Measurements from ENCODE around the gene TTC7B. TPM values are rescaled to one million over a fixed set of nuclear protein-coding genes. Genes with fewer than 3 reads are reported as not detected.

Gene TTC7B
- total and polyA plus RNA-seq, 2 experiments from 2014 or later = 7.9 to 28.6 TPM

DNA sequence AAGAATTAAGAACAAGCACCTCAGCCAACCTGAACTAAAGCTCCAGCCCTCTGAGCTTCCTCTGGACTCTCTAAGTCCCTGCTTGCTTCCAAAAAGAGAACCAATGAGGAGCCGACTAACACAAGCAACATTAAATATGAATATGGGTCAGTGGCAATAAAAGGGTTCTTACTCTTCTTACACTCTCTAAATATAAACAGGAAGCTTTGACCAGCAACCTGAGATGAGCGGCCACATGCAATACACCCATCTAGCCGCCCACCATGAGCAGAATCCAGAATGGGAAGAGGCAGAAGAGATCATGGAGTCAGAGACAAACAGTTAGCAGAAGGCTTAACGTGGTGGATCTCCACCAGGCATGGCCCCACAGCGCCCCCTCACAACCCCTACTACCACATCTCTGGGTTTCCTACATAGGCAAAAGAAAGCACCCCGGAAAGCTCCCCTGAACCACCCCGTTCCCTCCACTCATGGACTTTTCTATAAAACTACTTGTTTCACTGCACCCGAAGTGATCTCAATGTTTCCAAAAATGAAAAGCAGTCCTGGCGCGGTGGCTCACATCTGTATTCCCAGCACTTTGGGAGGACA lies 59.4 kb downstream of the TTC7B start:
- peak; percentile 40 for ATAC-seq
- Histone ChIP-seq H2AFZ (no peak overlapping the region), H3K9me2 (ENCODE audit: insufficient read depth) (no peaks in the 10 kb centered on the region), H3K36me3 (ENCODE audit: insufficient read depth) (no peaks in the 10 kb centered on the region), H3K4me2 (peak overlapping the region; percentile 87), H3K4me3 (no peak overlapping the region), H3K27me3 (ENCODE audit: insufficient read depth) (peaks cover 9% of the 10 kb centered on the region), H3F3A (replicated peaks; ENCODE audit: low read depth) (peaks cover 7% of the 10 kb centered on the region), H4K20me1 (replicated peaks; ENCODE audit: insufficient read depth) (no peaks in the 10 kb centered on the region), H3K79me2 (replicated peaks; ENCODE audit: insufficient read depth) (no peaks in the 10 kb centered on the region), H3K27ac (ENCODE audit: low read depth) (no peak overlapping the region), H3K4me1 (ENCODE audit: insufficient read depth) (peaks cover 6% of the 10 kb centered on the region; the same call in 1 of the 2 replicates)
- Mint-ChIP-seq H3K4me1 (peaks cover 24% of the 10 kb centered on the region), H3K9me3 (no peaks in the 10 kb centered on the region; the same call in 2 of the 3 replicates), H3K27me3 (ENCODE audit: insufficient read depth, low read depth, poor library complexity) (peaks cover 7% of the 10 kb centered on the region), H3K4me3 (no peak overlapping the region; the same call in 2 of the 3 replicates), H3K27ac (no peak overlapping the region), H3K36me3 (ENCODE audit: low read depth) (no peaks in the 10 kb centered on the region; the same call in 2 of the 3 replicates)
- peak; percentile 73 for DNase-seq (ENCODE audit: low spot score)
- peak; percentile 55 to 73 for TF ChIP-seq CTCF (conservative IDR thresholded peaks at IDR 0.05; ENCODE audit: low read depth in 2 of 2)
- TF ChIP-seq JUNB (IDR thresholded peaks at IDR 0.05; ENCODE audit: unreplicated experiment) = no peak

DNA sequence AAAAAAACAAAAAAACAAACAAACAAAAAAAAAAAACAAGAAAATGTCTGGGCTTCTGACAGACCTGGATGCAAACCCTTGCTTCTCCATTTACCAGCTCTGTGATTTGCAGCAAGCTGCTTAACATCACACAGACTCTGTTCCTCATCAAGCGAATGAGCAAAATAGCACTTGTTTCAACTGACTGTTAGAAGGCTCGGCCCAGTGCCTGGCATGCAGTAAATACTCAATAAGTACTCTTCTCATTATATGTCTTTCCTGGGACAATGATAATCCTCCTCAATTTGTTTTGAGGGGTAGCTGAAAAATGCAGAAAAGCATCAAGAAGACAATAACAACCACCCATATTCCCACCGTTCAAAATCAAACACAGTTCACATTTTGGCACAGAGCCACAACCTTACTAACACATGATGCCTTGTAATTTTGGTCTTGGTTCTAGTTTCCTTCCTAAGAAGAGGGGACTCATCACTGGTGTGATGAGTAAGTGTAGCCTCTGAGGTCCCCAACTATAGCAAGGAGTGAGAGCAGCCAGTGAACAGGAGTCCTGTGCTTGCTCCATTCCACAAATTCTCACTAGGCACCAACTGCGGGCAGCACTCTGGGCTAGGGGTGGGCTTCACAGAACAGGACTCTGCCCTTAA lies 60.4 kb downstream of the TTC7B start:
- Histone ChIP-seq H3K9me2 (ENCODE audit: insufficient read depth) (no peaks in the 10 kb centered on the region), H2AFZ (no peak overlapping the region), H3K27me3 (ENCODE audit: insufficient read depth) (peaks cover 9% of the 10 kb centered on the region), H3K27ac (ENCODE audit: low read depth) (no peak overlapping the region), H3K4me2 (no peak overlapping the region), H3K36me3 (ENCODE audit: insufficient read depth) (no peaks in the 10 kb centered on the region), H3K4me3 (no peak overlapping the region), H3K79me2 (replicated peaks; ENCODE audit: insufficient read depth) (no peaks in the 10 kb centered on the region), H3K4me1 (ENCODE audit: insufficient read depth) (peaks cover 6% of the 10 kb centered on the region; the same call in 1 of the 2 replicates), H3F3A (replicated peaks; ENCODE audit: low read depth) (peaks cover 7% of the 10 kb centered on the region), H4K20me1 (replicated peaks; ENCODE audit: insufficient read depth) (no peaks in the 10 kb centered on the region)
- no peak overlapping the region for H3K4me3 Mint-ChIP-seq
- no peaks in the 10 kb centered on the region; the same call in 2 of the 3 replicates for H3K36me3 Mint-ChIP-seq (ENCODE audit: low read depth)
- no peak overlapping the region for H3K27ac Mint-ChIP-seq
- TF ChIP-seq CREB1 (CRISPR knock-in tag; IDR thresholded peaks at IDR 0.05; ENCODE audit: low read depth) = no peak
- TF ChIP-seq, protein P1, sequence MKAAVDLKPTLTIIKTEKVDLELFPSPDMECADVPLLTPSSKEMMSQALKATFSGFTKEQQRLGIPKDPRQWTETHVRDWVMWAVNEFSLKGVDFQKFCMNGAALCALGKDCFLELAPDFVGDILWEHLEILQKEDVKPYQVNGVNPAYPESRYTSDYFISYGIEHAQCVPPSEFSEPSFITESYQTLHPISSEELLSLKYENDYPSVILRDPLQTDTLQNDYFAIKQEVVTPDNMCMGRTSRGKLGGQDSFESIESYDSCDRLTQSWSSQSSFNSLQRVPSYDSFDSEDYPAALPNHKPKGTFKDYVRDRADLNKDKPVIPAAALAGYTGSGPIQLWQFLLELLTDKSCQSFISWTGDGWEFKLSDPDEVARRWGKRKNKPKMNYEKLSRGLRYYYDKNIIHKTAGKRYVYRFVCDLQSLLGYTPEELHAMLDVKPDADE (IDR thresholded peaks at IDR 0.05) = no peak
- TF ChIP-seq CTCF (conservative IDR thresholded peaks at IDR 0.05; ENCODE audit: low read depth in 2 of 2) = no peak
- TF ChIP-seq, protein P2, sequence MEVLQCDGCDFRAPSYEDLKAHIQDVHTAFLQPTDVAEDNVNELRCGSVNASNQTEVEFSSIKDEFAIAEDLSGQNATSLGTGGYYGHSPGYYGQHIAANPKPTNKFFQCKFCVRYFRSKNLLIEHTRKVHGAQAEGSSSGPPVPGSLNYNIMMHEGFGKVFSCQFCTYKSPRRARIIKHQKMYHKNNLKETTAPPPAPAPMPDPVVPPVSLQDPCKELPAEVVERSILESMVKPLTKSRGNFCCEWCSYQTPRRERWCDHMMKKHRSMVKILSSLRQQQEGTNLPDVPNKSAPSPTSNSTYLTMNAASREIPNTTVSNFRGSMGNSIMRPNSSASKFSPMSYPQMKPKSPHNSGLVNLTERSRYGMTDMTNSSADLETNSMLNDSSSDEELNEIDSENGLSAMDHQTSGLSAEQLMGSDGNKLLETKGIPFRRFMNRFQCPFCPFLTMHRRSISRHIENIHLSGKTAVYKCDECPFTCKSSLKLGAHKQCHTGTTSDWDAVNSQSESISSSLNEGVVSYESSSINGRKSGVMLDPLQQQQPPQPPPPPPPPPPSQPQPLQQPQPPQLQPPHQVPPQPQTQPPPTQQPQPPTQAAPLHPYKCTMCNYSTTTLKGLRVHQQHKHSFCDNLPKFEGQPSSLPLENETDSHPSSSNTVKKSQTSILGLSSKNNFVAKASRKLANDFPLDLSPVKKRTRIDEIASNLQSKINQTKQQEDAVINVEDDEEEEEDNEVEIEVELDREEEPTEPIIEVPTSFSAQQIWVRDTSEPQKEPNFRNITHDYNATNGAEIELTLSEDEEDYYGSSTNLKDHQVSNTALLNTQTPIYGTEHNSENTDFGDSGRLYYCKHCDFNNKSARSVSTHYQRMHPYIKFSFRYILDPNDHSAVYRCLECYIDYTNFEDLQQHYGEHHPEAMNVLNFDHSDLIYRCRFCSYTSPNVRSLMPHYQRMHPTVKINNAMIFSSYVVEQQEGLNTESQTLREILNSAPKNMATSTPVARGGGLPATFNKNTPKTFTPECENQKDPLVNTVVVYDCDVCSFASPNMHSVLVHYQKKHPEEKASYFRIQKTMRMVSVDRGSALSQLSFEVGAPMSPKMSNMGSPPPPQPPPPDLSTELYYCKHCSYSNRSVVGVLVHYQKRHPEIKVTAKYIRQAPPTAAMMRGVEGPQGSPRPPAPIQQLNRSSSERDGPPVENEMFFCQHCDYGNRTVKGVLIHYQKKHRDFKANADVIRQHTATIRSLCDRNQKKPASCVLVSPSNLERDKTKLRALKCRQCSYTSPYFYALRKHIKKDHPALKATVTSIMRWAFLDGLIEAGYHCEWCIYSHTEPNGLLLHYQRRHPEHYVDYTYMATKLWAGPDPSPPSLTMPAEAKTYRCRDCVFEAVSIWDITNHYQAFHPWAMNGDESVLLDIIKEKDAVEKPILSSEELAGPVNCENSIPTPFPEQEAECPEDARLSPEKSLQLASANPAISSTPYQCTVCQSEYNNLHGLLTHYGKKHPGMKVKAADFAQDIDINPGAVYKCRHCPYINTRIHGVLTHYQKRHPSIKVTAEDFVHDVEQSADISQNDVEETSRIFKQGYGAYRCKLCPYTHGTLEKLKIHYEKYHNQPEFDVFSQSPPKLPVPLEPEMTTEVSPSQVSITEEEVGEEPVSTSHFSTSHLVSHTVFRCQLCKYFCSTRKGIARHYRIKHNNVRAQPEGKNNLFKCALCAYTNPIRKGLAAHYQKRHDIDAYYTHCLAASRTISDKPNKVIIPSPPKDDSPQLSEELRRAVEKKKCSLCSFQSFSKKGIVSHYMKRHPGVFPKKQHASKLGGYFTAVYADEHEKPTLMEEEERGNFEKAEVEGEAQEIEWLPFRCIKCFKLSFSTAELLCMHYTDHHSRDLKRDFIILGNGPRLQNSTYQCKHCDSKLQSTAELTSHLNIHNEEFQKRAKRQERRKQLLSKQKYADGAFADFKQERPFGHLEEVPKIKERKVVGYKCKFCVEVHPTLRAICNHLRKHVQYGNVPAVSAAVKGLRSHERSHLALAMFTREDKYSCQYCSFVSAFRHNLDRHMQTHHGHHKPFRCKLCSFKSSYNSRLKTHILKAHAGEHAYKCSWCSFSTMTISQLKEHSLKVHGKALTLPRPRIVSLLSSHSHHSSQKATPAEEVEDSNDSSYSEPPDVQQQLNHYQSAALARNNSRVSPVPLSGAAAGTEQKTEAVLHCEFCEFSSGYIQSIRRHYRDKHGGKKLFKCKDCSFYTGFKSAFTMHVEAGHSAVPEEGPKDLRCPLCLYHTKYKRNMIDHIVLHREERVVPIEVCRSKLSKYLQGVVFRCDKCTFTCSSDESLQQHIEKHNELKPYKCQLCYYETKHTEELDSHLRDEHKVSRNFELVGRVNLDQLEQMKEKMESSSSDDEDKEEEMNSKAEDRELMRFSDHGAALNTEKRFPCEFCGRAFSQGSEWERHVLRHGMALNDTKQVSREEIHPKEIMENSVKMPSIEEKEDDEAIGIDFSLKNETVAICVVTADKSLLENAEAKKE (CRISPR knock-in tag; IDR thresholded peaks at IDR 0.05) = no peak
- TF ChIP-seq JUNB (IDR thresholded peaks at IDR 0.05; ENCODE audit: unreplicated experiment) = no peak
- TF ChIP-seq EZH2 (IDR thresholded peaks at IDR 0.05; ENCODE audit: low read depth, unreplicated experiment) = no peak
- no peaks in the 10 kb centered on the region; the same call in 2 of the 3 replicates for H3K9me3 Mint-ChIP-seq
- no peak for ATAC-seq
- no peak for DNase-seq (ENCODE audit: low spot score)
- H3K4me1 Mint-ChIP-seq = peaks cover 24% of the 10 kb centered on the region
- H3K27me3 Mint-ChIP-seq (ENCODE audit: insufficient read depth, low read depth, poor library complexity) = peaks cover 5% of the 10 kb centered on the region

All from GM23338 (cell line).